Measurements from ENCODE around the gene SYCE1L.
"Not testable (repeated sequence)": the region's sequence is repeated elsewhere in the genome, so short reads cannot be mapped to it uniquely, and the experiment has no call there.

Gene SYCE1L

GRCh38 chr16:77168901-77169300, 30.3 kb upstream of the SYCE1L start:
- TF ChIP-seq CTCF (IDR thresholded peaks at IDR 0.05; ENCODE audit: extremely low read depth, insufficient read depth, missing control alignments): no peak
- in situ Hi-C loops (cut with MboI; ENCODE audit: low pct_unique_long_range_greater_than_20kb, low sequenced_read_pairs, unreplicated experiment): loop anchor here (25.0 kb wide), 1 partner anchor 507 kb away; no protein-coding TSS in a partner anchor
- no peak for DNase-seq (ENCODE audit: low spot score)

GRCh38 chr16:77169650-77170236, 29.5 kb upstream of the SYCE1L start:
- in situ Hi-C loops (cut with MboI; ENCODE audit: low pct_unique_long_range_greater_than_20kb, low sequenced_read_pairs, unreplicated experiment): loop anchor here (25.0 kb wide), 1 partner anchor 507 kb away; no protein-coding TSS in a partner anchor
- TF ChIP-seq CTCF (IDR thresholded peaks at IDR 0.05; ENCODE audit: extremely low read depth, insufficient read depth, missing control alignments): peak; percentile 65
- peak; percentile 30 for DNase-seq (ENCODE audit: low spot score)

GRCh38 chr16:77170805-77171204, 28.4 kb upstream of the SYCE1L start:
- in situ Hi-C loops (cut with MboI; ENCODE audit: low pct_unique_long_range_greater_than_20kb, low sequenced_read_pairs, unreplicated experiment): loop anchor here (25.0 kb wide), 1 partner anchor 509 kb away; no protein-coding TSS in a partner anchor

GRCh38 chr16:77171745-77172635, 27.2 kb upstream of the SYCE1L start:
- TF ChIP-seq CTCF (IDR thresholded peaks at IDR 0.05; ENCODE audit: extremely low read depth, insufficient read depth, missing control alignments): peak; percentile 68
- in situ Hi-C loops (cut with MboI; ENCODE audit: low pct_unique_long_range_greater_than_20kb, low sequenced_read_pairs, unreplicated experiment): loop anchor here (25.0 kb wide), 1 partner anchor 510 kb away; no protein-coding TSS in a partner anchor
- DNase-seq (ENCODE audit: low spot score): peak; percentile 41

More at GRCh38 chr16:77170805-77171204, 28.4 kb upstream of the SYCE1L start:
- DNase-seq (ENCODE audit: low spot score): no peak
- no peak for TF ChIP-seq CTCF (IDR thresholded peaks at IDR 0.05; ENCODE audit: extremely low read depth, insufficient read depth, missing control alignments)

- in situ Hi-C loops (cut with MboI; ENCODE audit: low pct_unique_long_range_greater_than_20kb, low sequenced_read_pairs, unreplicated experiment): loop anchor here (25.0 kb wide), 1 partner anchor 511 kb away; no protein-coding TSS in a partner anchor
- no peak for DNase-seq (ENCODE audit: low spot score)
- TF ChIP-seq CTCF (IDR thresholded peaks at IDR 0.05; ENCODE audit: extremely low read depth, insufficient read depth, missing control alignments): no peak
These were observed 26.3 kb upstream of the SYCE1L start for GRCh38 chr16:77172951-77173350.

GRCh38 chr16:77183137-77183536, 16.1 kb upstream of the SYCE1L start:
- in situ Hi-C loops (cut with MboI; ENCODE audit: low pct_unique_long_range_greater_than_20kb, low sequenced_read_pairs, unreplicated experiment): loop anchor here (25.0 kb wide), 1 partner anchor 1396 kb away; no protein-coding TSS in a partner anchor
- TF ChIP-seq CTCF (IDR thresholded peaks at IDR 0.05; ENCODE audit: extremely low read depth, insufficient read depth, missing control alignments): no peak

GRCh38 chr16:77186298-77186697, 12.9 kb upstream of the SYCE1L start:
- DNase-seq (ENCODE audit: low spot score): not testable (repeated sequence)
- in situ Hi-C loops (cut with MboI; ENCODE audit: low pct_unique_long_range_greater_than_20kb, low sequenced_read_pairs, unreplicated experiment): loop anchor here (25.0 kb wide), 1 partner anchor 1399 kb away; no protein-coding TSS in a partner anchor

More at GRCh38 chr16:77183137-77183536, 16.1 kb upstream of the SYCE1L start:
- no peak for DNase-seq (ENCODE audit: low spot score)

Data from GM13977 (cell line).